IMR-90 (cell line): ENCODE measurements around the gene CHST6. TPM values are rescaled to one million over a fixed set of nuclear protein-coding genes. Genes with fewer than 3 reads are reported as not detected.
"Not testable (repeated sequence)": the region's sequence is repeated elsewhere in the genome, so short reads cannot be mapped to it uniquely, and the experiment has no call there.

Experiments used
- ATAC-seq: fragments of 200-7000 bp; cut with Tn5 transposase; 2 replicates; pipeline ENCODE4 v1.9.1; 2020; ENCODE audit warnings: low read depth, mild to moderate bottlenecking, moderate library complexity
- BruUV-seq: library from RNA; stranded (reverse); fragments of 400-500 nt; replicated peaks from 2 replicates; lab custom pipeline; 2021; lab: Mats Ljungman, UMichigan
- CTCF ChIA-PET: fragments of 300-600 bp; formaldehyde crosslinking; extraction: SDS; loops from one replicate; lab custom pipeline; 2021; ENCODE audit warnings: antibody characterized with exemption; lab: Yijun Ruan, JAX
- POLR2A ChIA-PET: fragments of 300-600 bp; sonication (Branson Sonifier 250); formaldehyde crosslinking; loops from one replicate; lab custom pipeline; 2022; ENCODE audit warnings: antibody characterized with exemption; ENCODE audit not compliant: unreplicated experiment; lab: Charles Lee
- DNase-seq: peaks from one replicate; pipeline ENCODE4 v3.0.0; 2013
- H2AFZ ChIP-seq: replicated peaks from 2 replicates; pipeline ENCODE3; 2013; ENCODE audit warnings: low read length, mild to moderate bottlenecking; ENCODE audit not compliant: poor library complexity
- H2AK5ac ChIP-seq: 2 replicates; pipeline ENCODE4 v1.6.1; 2013; ENCODE audit warnings: low read depth, low read length, inconsistent platforms
- H2AK9ac ChIP-seq: replicated peaks from 2 replicates; pipeline ENCODE3; 2013; ENCODE audit warnings: mild to moderate bottlenecking, low read depth, low read length, moderate library complexity; ENCODE audit not compliant: poor library complexity
- H2BK120ac ChIP-seq: 2 replicates; pipeline ENCODE4 v1.6.1; 2013; ENCODE audit warnings: low read depth, low read length, inconsistent platforms
- H2BK15ac ChIP-seq: 3 replicates; pipeline ENCODE4 v1.6.1; 2013; ENCODE audit warnings: low read depth, low read length, inconsistent platforms
- H2BK20ac ChIP-seq: 2 replicates; pipeline ENCODE4 v1.6.1; 2013; ENCODE audit warnings: low read depth, mild to moderate bottlenecking, inconsistent platforms, low read length, moderate library complexity
- H2BK5ac ChIP-seq: 2 replicates; pipeline ENCODE4 v1.6.1; 2013; ENCODE audit warnings: mild to moderate bottlenecking, low read depth, low read length, inconsistent platforms; ENCODE audit not compliant: poor library complexity, severe bottlenecking
- H3K14ac ChIP-seq: replicated peaks from 2 replicates; pipeline ENCODE4 v1.6.1; 2013; ENCODE audit warnings: low read depth, low read length, inconsistent platforms
- H3K18ac ChIP-seq: 2 replicates; pipeline ENCODE4 v1.6.1; 2013; ENCODE audit warnings: low read depth, low read length, control low read depth
- H3K23ac ChIP-seq: 2 replicates; pipeline ENCODE4 v1.6.1; 2013; ENCODE audit warnings: low read depth, low read length, inconsistent platforms
- H3K27ac ChIP-seq: 2 replicates; pipeline ENCODE4 v1.5.1; 2013; ENCODE audit warnings: mild to moderate bottlenecking, control low read depth, low read length; ENCODE audit not compliant: insufficient read depth
- H3K27me3 ChIP-seq: 2 replicates; pipeline ENCODE4 v1.6.1; 2013; ENCODE audit warnings: low read length; ENCODE audit not compliant: control insufficient read depth, insufficient read depth
- H3K36me3 ChIP-seq: 2 replicates; pipeline ENCODE4 v1.6.1; 2013; ENCODE audit warnings: low read length, mixed read lengths; ENCODE audit not compliant: control insufficient read depth, insufficient read depth
- H3K4ac ChIP-seq: 2 replicates; pipeline ENCODE4 v1.6.1; 2013; ENCODE audit warnings: low read depth, low read length, inconsistent platforms
- H3K4me1 ChIP-seq: 2 replicates; pipeline ENCODE4 v1.6.1; 2013; ENCODE audit warnings: low read length, mixed read lengths; ENCODE audit not compliant: control insufficient read depth, insufficient read depth
- H3K4me2 ChIP-seq: 2 replicates; pipeline ENCODE4 v1.6.1; 2013; ENCODE audit warnings: low read depth, mild to moderate bottlenecking, control low read depth, low read length, moderate library complexity
- H3K4me3 ChIP-seq: 2 replicates; pipeline ENCODE4 v1.5.1; 2013; ENCODE audit warnings: low read depth, mild to moderate bottlenecking, control low read depth, low read length, moderate library complexity; ENCODE audit not compliant: insufficient read depth
- H3K56ac ChIP-seq: 2 replicates; pipeline ENCODE4 v1.6.1; 2013; ENCODE audit warnings: low read length, inconsistent platforms; ENCODE audit not compliant: insufficient read depth; ENCODE audit errors: extremely low read depth
- H3K79me1 ChIP-seq, 2 experiments: 2 replicates each; pipeline ENCODE4 v1.6.1; 2013; ENCODE audit warnings: low read length in 2 of 2, inconsistent platforms in 1 of 2, low read depth in 1 of 2
- H3K9ac ChIP-seq: 2 replicates; pipeline ENCODE4 v1.6.1; 2013; ENCODE audit warnings: low read depth, low read length, control low read depth
- H3K9me1 ChIP-seq: 2 replicates; pipeline ENCODE4 v1.6.1; 2013; ENCODE audit warnings: low read length, inconsistent platforms; ENCODE audit not compliant: insufficient read depth
- H3K9me3 ChIP-seq: 2 replicates; pipeline ENCODE4 v1.6.1; 2013; ENCODE audit warnings: low read length; ENCODE audit not compliant: control insufficient read depth, insufficient read depth
- H4K20me1 ChIP-seq: 2 replicates; pipeline ENCODE4 v1.6.1; 2013; ENCODE audit warnings: low read length, inconsistent platforms; ENCODE audit not compliant: insufficient read depth
- H4K5ac ChIP-seq: 2 replicates; pipeline ENCODE4 v1.6.1; 2013; ENCODE audit warnings: mild to moderate bottlenecking, low read depth, low read length, control low read depth
- H4K8ac ChIP-seq, 2 experiments: 2 replicates each; pipeline ENCODE4 v1.6.1; 2013; ENCODE audit warnings: low read depth in 2 of 2, low read length in 2 of 2, control low read depth in 1 of 2, inconsistent platforms in 1 of 2
- H4K91ac ChIP-seq: 2 replicates; pipeline ENCODE4 v1.6.1; 2013; ENCODE audit warnings: low read depth, low read length, inconsistent platforms; ENCODE audit not compliant: insufficient read depth
- CEBPB ChIP-seq: IDR thresholded peaks from 2 replicates; pipeline ENCODE4 v1.6.1; 2012; ENCODE audit warnings: low read depth, low read length, improper control_type of control experiment
- MXI1 ChIP-seq: IDR thresholded peaks from 2 replicates; pipeline ENCODE4 v1.6.1; 2012; ENCODE audit warnings: low read depth, mild to moderate bottlenecking, low read length, moderate library complexity, borderline replicate concordance
- WGBS, 2 experiments: methylation state at CpG; one replicate each; pipeline versions ENCODE4 v1.1.5 to v1.1.7; 2013; ENCODE audit warnings: missing lambda C conversion rate in 2 of 2; ENCODE audit not compliant: insufficient read length in 1 of 2; ENCODE audit errors: extremely low coverage in 2 of 2; 5-methylcytosine and 5-hydroxymethylcytosine counted together
- dilution Hi-C: fragments of 300-500 bp; cut with HindIII; formaldehyde crosslinking; loops from one replicate; pipeline ENCODE4 v1.14.3; 2018; ENCODE audit warnings: low sequenced_read_pairs; ENCODE audit not compliant: unreplicated experiment
- in situ Hi-C: fragments of 300-500 bp; cut with MboI; formaldehyde crosslinking; loops from 3 replicates; pipeline ENCODE4 v1.14.3; 2019; ENCODE audit warnings: low sequenced_read_pairs, inconsistent platforms, mixed read lengths
- intact Hi-C: fragments of 100-400 bp; cut with micrococcal nuclease; formaldehyde crosslinking; loops from 2 replicates; pipeline ENCODE4 v1.10.0; 2022
- polyA plus RNA-seq, 3 experiments: library from polyadenylated mRNA; depleted of rRNA; stranded (reverse); fragments of >200 nt; gene quantifications; 2 replicates each; pipeline ENCODE4 v1.2.3, GENCODE V29; 2012; ENCODE audit warnings: low replicate concordance in 1 of 3
- total RNA-seq: library from RNA; depleted of rRNA; stranded (reverse); fragments of >200 nt; gene quantifications from 2 replicates; pipeline ENCODE4 v1.2.3, GENCODE V29; 2012

Gene CHST6
- total and polyA plus RNA-seq, 2 of the 4 experiments (the other 2 are of a cell fraction): under 0.01 to 0.12 TPM

- H3K9ac ChIP-seq, H2BK5ac ChIP-seq, H4K8ac ChIP-seq, in situ Hi-C loops, H3K27me3 ChIP-seq, BruUV-seq, H4K5ac ChIP-seq, H2AK5ac ChIP-seq, dilution Hi-C loops, H3K9me1 ChIP-seq, H2AK9ac ChIP-seq, H3K4ac ChIP-seq, H3K4me2 ChIP-seq, CTCF ChIA-PET, H3K9me3 ChIP-seq, H3K4me3 ChIP-seq, H3K4me1 ChIP-seq, H2AFZ ChIP-seq, H3K79me1 ChIP-seq, H2BK20ac ChIP-seq, H3K18ac ChIP-seq, intact Hi-C loops, H3K36me3 ChIP-seq, POLR2A ChIA-PET, H3K14ac ChIP-seq, H3K27ac ChIP-seq, H4K91ac ChIP-seq, H2BK15ac ChIP-seq, H3K23ac ChIP-seq, H2BK120ac ChIP-seq, H4K20me1 ChIP-seq, H3K56ac ChIP-seq: not testable (repeated sequence)
- DNase-seq: peak; percentile 56
- TF ChIP-seq CEBPB: peak; percentile 52
- TF ChIP-seq MXI1: peak; percentile 67; the same call in 1 of the 2 replicates
- peak; percentile 80 for ATAC-seq
- no CpG with 5 or more reads among the region's 6 CpGs for WGBS, 2 experiments
These were observed 6.6 kb upstream of the CHST6 start for GRCh38 chr16:75501820-75502219.
